HL-60 (cell line): ENCODE results near the gene CACNA1D.
A peak's percentile ranks its signal among the peaks of the same experiment; 100 is the strongest.

Experiments
- DNase-seq, 2 experiments: peaks; one replicate each; pipeline ENCODE4 v3.0.0-alpha.2; 2010 to 2020; ENCODE audit warnings: low read depth in 1 of 2, low spot score in 1 of 2
- H3K27ac ChIP-seq: fragments of 250-450 bp; sonication (Bioruptor Pico); replicated peaks from 2 replicates; pipeline ENCODE4 v1.5.1; 2020; ENCODE audit warnings: mild to moderate bottlenecking, moderate library complexity
- H3K27me3 ChIP-seq: fragments of 250-450 bp; sonication (Bioruptor Pico); 2 replicates; pipeline ENCODE4 v1.5.1; 2021; ENCODE audit warnings: mild to moderate bottlenecking, moderate library complexity; ENCODE audit not compliant: insufficient read depth, poor library complexity, severe bottlenecking
- H3K4me3 ChIP-seq: replicated peaks from 2 replicates; pipeline ENCODE4 v1.5.1; 2011; ENCODE audit warnings: mild to moderate bottlenecking, control low read depth, low read length; ENCODE audit not compliant: insufficient read depth
- GABPA ChIP-seq: IDR thresholded peaks from 2 replicates; pipeline ENCODE4 v1.6.1; 2012; ENCODE audit warnings: low read depth
- POLR2AphosphoS5 ChIP-seq: IDR thresholded peaks from 2 replicates; pipeline ENCODE4 v1.6.1; 2012; ENCODE audit warnings: low read depth
- SPI1 ChIP-seq: IDR thresholded peaks from 2 replicates; pipeline ENCODE4 v1.6.1; 2012; ENCODE audit warnings: low read depth, mild to moderate bottlenecking, borderline replicate concordance
- long read RNA-seq: library from polyadenylated mRNA; unstranded; transcript quantifications from one replicate; pipeline ENCODE4 v2.0.0, GENCODE V29; 2020
- TF ChIP-seq, protein P1 (sequence below): IDR thresholded peaks from 2 replicates; pipeline ENCODE4 v1.6.1; 2012; ENCODE audit warnings: low read depth; ENCODE audit not compliant: insufficient replicate concordance
- TF ChIP-seq, protein P2 (sequence below): IDR thresholded peaks from one replicate; pipeline ENCODE4 v1.5.1; 2011; ENCODE audit warnings: low read length, control low read depth, inconsistent platforms; ENCODE audit not compliant: insufficient read depth

Gene CACNA1D
- long read RNA-seq, partial matches to known transcripts = 0 of 2 reads
- long read RNA-seq, other reads (novel, unspliced or antisense) = 2 of 2 reads

DNA sequence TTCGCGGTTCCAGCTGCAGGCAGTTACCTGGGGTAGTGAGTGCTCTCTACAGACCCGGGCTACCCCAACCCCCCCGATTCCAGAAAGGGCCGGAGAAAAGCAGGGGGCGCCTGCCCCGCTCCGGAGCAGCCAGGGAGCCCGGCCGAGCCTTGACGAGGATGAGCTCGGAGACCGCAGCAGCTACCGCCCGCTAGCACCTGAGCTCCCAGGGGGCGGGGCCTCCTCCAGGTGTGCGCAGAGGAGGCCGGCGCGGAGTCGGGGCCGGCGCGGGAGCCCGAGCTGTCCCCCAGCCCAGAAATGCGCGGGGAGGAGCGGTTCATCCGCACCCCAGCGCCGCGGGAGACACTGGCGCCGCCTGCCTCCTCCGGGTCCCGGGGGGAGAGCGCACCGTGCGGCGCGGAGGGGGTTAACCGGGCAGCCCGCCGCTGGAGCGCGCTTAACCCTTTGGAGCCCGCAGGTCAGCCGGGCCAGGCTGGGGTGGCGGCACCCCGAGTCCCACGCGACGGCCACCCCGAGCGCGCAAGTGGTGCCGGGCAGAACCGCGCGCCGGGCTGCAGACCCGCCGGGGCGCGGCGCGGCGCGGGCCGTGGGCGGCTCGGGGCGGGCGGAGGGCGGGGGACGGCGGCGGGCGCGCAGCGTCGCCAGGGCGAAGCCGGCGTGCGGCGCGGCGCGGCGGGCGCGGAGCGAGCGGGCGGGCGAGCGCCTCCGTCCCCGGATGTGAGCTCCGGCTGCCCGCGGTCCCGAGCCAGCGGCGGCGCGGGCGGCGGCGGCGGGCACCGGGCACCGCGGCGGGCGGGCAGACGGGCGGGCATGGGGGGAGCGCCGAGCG is at the start of gene CACNA1D:
CACNA1D (plus strand) TSS at position 649 of the 829 bp plus-strand sequence. CDS start 556 bp downstream, outside the sequence.
- peaks cover 55% of the 10 kb centered on the region for H3K27me3 ChIP-seq
- H3K27ac ChIP-seq = no peak within 1 kb of the TSS
- H3K4me3 ChIP-seq = no peak within 1 kb of the TSS
- no peak for DNase-seq
- TF ChIP-seq SPI1 (no peak), GABPA (no peak), POLR2AphosphoS5 (no peak)
- TF ChIP-seq, protein P1, sequence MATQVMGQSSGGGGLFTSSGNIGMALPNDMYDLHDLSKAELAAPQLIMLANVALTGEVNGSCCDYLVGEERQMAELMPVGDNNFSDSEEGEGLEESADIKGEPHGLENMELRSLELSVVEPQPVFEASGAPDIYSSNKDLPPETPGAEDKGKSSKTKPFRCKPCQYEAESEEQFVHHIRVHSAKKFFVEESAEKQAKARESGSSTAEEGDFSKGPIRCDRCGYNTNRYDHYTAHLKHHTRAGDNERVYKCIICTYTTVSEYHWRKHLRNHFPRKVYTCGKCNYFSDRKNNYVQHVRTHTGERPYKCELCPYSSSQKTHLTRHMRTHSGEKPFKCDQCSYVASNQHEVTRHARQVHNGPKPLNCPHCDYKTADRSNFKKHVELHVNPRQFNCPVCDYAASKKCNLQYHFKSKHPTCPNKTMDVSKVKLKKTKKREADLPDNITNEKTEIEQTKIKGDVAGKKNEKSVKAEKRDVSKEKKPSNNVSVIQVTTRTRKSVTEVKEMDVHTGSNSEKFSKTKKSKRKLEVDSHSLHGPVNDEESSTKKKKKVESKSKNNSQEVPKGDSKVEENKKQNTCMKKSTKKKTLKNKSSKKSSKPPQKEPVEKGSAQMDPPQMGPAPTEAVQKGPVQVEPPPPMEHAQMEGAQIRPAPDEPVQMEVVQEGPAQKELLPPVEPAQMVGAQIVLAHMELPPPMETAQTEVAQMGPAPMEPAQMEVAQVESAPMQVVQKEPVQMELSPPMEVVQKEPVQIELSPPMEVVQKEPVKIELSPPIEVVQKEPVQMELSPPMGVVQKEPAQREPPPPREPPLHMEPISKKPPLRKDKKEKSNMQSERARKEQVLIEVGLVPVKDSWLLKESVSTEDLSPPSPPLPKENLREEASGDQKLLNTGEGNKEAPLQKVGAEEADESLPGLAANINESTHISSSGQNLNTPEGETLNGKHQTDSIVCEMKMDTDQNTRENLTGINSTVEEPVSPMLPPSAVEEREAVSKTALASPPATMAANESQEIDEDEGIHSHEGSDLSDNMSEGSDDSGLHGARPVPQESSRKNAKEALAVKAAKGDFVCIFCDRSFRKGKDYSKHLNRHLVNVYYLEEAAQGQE = no peak
- TF ChIP-seq, protein P2, sequence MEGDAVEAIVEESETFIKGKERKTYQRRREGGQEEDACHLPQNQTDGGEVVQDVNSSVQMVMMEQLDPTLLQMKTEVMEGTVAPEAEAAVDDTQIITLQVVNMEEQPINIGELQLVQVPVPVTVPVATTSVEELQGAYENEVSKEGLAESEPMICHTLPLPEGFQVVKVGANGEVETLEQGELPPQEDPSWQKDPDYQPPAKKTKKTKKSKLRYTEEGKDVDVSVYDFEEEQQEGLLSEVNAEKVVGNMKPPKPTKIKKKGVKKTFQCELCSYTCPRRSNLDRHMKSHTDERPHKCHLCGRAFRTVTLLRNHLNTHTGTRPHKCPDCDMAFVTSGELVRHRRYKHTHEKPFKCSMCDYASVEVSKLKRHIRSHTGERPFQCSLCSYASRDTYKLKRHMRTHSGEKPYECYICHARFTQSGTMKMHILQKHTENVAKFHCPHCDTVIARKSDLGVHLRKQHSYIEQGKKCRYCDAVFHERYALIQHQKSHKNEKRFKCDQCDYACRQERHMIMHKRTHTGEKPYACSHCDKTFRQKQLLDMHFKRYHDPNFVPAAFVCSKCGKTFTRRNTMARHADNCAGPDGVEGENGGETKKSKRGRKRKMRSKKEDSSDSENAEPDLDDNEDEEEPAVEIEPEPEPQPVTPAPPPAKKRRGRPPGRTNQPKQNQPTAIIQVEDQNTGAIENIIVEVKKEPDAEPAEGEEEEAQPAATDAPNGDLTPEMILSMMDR = no peak

DNA sequence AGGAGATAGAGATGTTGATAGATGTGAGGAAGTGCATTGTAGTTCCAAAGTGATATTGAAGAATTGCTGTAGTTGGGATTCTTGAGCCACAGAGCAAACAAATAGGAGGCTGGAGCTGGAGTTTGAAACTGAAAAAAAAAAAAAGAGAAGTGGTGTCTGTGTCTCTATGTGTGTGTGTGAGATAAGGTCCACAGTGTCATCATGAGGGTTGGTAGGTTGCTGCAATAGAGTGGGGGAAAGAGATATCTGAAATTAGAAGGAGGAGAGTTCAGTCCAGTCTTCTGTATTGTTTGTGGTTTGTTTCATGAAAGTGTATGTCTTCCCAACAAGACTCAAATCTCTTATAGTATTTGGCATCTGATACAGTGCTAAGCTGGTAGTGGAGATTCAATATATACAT is 37.3 kb upstream of the CACNA1D start:
- DNase-seq = peak in 1 of 2 experiments; percentile 43
- Histone ChIP-seq H3K27ac (no peak overlapping the region), H3K4me3 (no peak overlapping the region), H3K27me3 (no peaks in the 10 kb centered on the region)
- TF ChIP-seq POLR2AphosphoS5 (0 out of 2 replicates have a peak, but pooled peaks have one; percentile 22), SPI1 (peak; percentile 74; the same call in 1 of the 2 replicates), GABPA (no peak)

- Histone ChIP-seq H3K27ac (no peak overlapping the region), H3K27me3 (peaks cover 3% of the 10 kb centered on the region), H3K4me3 (no peak overlapping the region)
- no peak for DNase-seq
- TF ChIP-seq, protein P1 = no peak
- TF ChIP-seq POLR2AphosphoS5 (no peak), SPI1 (no peak), GABPA (no peak)
- TF ChIP-seq, protein P2 = no peak
These were observed 34.1 kb upstream of the CACNA1D start for GRCh38 chr3:53460326-53460725.

DNA sequence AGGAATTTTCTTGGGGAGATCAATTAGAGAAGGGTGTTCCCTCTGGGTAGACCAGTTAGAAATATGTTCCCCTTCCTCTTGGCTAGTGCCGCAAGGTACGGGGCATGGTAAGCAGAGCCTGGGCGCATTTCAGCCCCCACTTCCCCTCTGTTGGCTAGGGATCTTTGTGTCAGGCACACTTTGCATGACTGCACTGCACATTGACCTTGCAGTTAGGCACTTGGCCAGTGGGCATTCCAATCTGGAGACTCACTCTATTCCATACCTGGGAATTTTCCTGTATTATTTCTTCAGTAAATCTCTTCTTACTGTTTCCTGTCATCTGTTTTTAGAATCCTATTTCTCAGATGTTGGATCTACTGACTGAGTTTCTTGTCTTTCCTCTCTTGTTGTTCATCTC is 30.0 kb upstream of the CACNA1D start:
- DNase-seq = no peak
- TF ChIP-seq, protein P2 = no peak
- TF ChIP-seq GABPA (no peak), SPI1 (no peak), POLR2AphosphoS5 (no peak)
- TF ChIP-seq, protein P1 = no peak
- Histone ChIP-seq H3K27ac (no peak overlapping the region), H3K4me3 (no peak overlapping the region), H3K27me3 (peaks cover 6% of the 10 kb centered on the region)
